Suprapubic skin (tissue), 4 donors: ENCODE data around the gene RPL31.

ENCODE experiments used
- EP300 ChIP-seq: sonication (generic); formaldehyde crosslinking; IDR thresholded peaks from one replicate; pipeline ENCODE4 v1.6.1; 2017; ENCODE audit warnings: antibody characterized with exemption
- POLR2A ChIP-seq, 2 donors: fragments of 450-650 bp; IDR thresholded peaks; one replicate each; pipeline ENCODE4 v1.6.1; 2017; ENCODE audit warnings: antibody characterized with exemption in 2 of 2, mild to moderate bottlenecking in 2 of 2, moderate library complexity in 2 of 2
- POLR2AphosphoS5 ChIP-seq, 3 donors: sonication (generic); formaldehyde crosslinking; IDR thresholded peaks; one replicate each; pipeline ENCODE4 v1.6.1; 2017; ENCODE audit warnings: antibody characterized with exemption in 3 of 3
- TF ChIP-seq, protein P1 (sequence below), 2 donors: fragments of 200-600 bp in 1 of 2; fragments of 450-650 bp in 1 of 2; sonication (generic) in 1 of 2; IDR thresholded peaks; one replicate each; pipeline ENCODE4 v1.5.1; 2016 to 2019; ENCODE audit warnings: antibody characterized with exemption in 2 of 2, mild to moderate bottlenecking in 1 of 2, moderate library complexity in 1 of 2

DNA sequence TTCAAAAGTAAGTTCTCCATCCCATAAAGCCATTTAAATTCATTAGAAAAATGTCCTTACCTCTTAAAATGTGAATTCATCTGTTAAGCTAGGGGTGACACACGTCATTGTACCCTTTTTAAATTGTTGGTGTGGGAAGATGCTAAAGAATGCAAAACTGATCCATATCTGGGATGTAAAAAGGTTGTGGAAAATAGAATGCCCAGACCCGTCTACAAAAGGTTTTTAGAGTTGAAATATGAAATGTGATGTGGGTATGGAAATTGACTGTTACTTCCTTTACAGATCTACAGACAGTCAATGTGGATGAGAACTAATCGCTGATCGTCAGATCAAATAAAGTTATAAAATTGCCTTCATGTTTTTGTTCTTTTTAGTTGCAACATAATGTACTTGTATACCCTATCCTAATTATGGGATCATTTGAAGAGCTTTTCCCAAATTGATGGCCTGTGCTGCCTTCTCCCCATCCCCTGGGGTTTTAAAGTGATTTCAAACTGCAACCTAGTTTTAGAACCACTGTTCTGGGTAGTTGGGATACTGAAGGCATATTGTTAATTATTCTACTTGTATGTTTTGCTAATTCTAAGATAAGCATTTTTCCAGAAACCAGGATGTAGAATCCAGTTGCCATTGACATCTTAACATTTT, 4.1 kb downstream of the RPL31 start:
- TF ChIP-seq, protein P1, sequence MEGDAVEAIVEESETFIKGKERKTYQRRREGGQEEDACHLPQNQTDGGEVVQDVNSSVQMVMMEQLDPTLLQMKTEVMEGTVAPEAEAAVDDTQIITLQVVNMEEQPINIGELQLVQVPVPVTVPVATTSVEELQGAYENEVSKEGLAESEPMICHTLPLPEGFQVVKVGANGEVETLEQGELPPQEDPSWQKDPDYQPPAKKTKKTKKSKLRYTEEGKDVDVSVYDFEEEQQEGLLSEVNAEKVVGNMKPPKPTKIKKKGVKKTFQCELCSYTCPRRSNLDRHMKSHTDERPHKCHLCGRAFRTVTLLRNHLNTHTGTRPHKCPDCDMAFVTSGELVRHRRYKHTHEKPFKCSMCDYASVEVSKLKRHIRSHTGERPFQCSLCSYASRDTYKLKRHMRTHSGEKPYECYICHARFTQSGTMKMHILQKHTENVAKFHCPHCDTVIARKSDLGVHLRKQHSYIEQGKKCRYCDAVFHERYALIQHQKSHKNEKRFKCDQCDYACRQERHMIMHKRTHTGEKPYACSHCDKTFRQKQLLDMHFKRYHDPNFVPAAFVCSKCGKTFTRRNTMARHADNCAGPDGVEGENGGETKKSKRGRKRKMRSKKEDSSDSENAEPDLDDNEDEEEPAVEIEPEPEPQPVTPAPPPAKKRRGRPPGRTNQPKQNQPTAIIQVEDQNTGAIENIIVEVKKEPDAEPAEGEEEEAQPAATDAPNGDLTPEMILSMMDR (IDR thresholded peaks at IDR 0.05), result no peak
- no peak for TF ChIP-seq POLR2A (IDR thresholded peaks at IDR 0.05)
- TF ChIP-seq POLR2AphosphoS5 (IDR thresholded peaks at IDR 0.05), result no peak
- no peak for TF ChIP-seq EP300
